GM21360 (cell line): Measurements from ENCODE around the gene GPER1.
"Not testable (repeated sequence)": the region's sequence is repeated elsewhere in the genome, so short reads cannot be mapped to it uniquely, and the experiment has no call there.

Experiments
- ATAC-seq: cut with Tn5 transposase; IDR thresholded peaks from one replicate; pipeline ENCODE4 v1.9.1; 2021; ENCODE audit warnings: mild to moderate bottlenecking, moderate library complexity; ENCODE audit not compliant: unreplicated experiment

The GPER1 gene

GRCh38 chr7:1087952-1088920 is at the start of gene GPER1:
Gene GPER1 (plus strand): TSS chr7:1088113. CDS start chr7:1091729, 3,616 bp downstream.
- no peak for ATAC-seq

- ATAC-seq = not testable (repeated sequence)
Observed at GRCh38 chr7:1040233-1040632, 47.7 kb upstream of the GPER1 start.

GRCh38 chr7:1040790-1041189 is 47.1 kb upstream of the GPER1 start:
- no peak for ATAC-seq

GRCh38 chr7:1041551-1042491 is 46.1 kb upstream of the GPER1 start:
- ATAC-seq = no peak

GRCh38 chr7:1042492-1042833 is 45.5 kb upstream of the GPER1 start:
- ATAC-seq = no peak

GRCh38 chr7:1043552-1044188 is 44.2 kb upstream of the GPER1 start:
- no peak for ATAC-seq

GRCh38 chr7:1044189-1045068 is 43.5 kb upstream of the GPER1 start, which contains the start of gene GPR146:
Gene GPR146 (plus strand): TSS chr7:1044546. CDS start chr7:1057516, 12,970 bp downstream.
- peak; percentile 83 for ATAC-seq

GRCh38 chr7:1045069-1046063 is 42.5 kb upstream of the GPER1 start:
- no peak for ATAC-seq

- no peak for ATAC-seq
Observed at GRCh38 chr7:1046722-1047679, 40.9 kb upstream of the GPER1 start.

GRCh38 chr7:1049006-1049741 is 38.7 kb upstream of the GPER1 start:
- no peak for ATAC-seq

GRCh38 chr7:1049801-1050200 is 38.1 kb upstream of the GPER1 start:
- ATAC-seq = no peak

- no peak for ATAC-seq
Observed at GRCh38 chr7:1050254-1050906, 37.5 kb upstream of the GPER1 start.

- no peak for ATAC-seq
Observed at GRCh38 chr7:1050956-1051690, 36.8 kb upstream of the GPER1 start.

- ATAC-seq = no peak
Observed at GRCh38 chr7:1052031-1052818, 35.7 kb upstream of the GPER1 start.

- no peak for ATAC-seq
Observed at GRCh38 chr7:1053002-1053411, 34.9 kb upstream of the GPER1 start.
